ENCODE data around the gene NCAM1. TPM values are rescaled to one million over a fixed set of nuclear protein-coding genes. Genes with fewer than 3 reads are reported as not detected.

Gene NCAM1
- total RNA-seq, 1 experiment from 2014 or later, result 0.22 TPM

DNA sequence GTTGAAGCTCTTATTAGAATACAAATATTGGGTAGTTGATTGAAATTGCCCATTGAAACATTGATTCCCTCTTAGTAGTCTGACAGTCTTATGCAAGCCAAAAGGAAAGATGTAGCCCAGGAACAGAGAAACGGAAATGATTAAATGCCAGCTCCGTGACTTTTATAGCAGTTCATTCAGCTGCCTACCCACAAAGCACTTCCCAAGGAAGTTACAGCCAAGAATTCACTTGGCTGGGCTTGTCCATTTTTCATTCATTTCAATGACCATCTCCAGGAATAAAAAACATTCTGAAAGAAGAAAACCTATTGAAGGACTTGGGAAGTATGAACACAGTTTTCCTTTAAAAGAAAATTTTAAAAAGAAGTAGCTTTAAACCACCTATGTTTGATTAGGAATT, 62.0 kb downstream of the NCAM1 start (continued):
- TF ChIP-seq CTCF (IDR thresholded peaks at IDR 0.05 in 2 of 3, conservative IDR thresholded peaks at IDR 0.05 in 1 of 3; ENCODE audit: borderline replicate concordance in 1 of 3, insufficient read depth in 1 of 3, low read depth in 2 of 3, low read length in 2 of 3) (no peak), ZNF274 (IDR thresholded peaks at IDR 0.05; ENCODE audit: low read depth, low read length) (no peak)

- BruUV-seq (replicated peaks), result no TSS peak
- ChIA-PET CTCF (no interaction called here), RAD21 (ENCODE audit: low non-redundant PET in 1 of 2, low total read pairs in 2 of 2, uncharacterized antibody in 2 of 2, unreplicated experiment in 2 of 2) (no interaction called here)
- TF ChIP-seq SIN3A (IDR thresholded peaks at IDR 0.05; ENCODE audit: low read depth) (no peak), POLR2AphosphoS5 (IDR thresholded peaks at IDR 0.05; ENCODE audit: low read depth, low read length) (no peak), ELF1 (IDR thresholded peaks at IDR 0.05; ENCODE audit: borderline replicate concordance, low read depth) (no peak), CEBPB (IDR thresholded peaks at IDR 0.05; ENCODE audit: low read depth) (no peak), EGR1 (IDR thresholded peaks at IDR 0.05; ENCODE audit: low read depth) (no peak), SP1 (IDR thresholded peaks at IDR 0.05; ENCODE audit: low read depth) (no peak), EZH2phosphoT487 (IDR thresholded peaks at IDR 0.05; ENCODE audit: borderline replicate concordance) (no peak), POLR2A (IDR thresholded peaks at IDR 0.05; ENCODE audit: borderline replicate concordance, extremely low read depth, insufficient read depth, insufficient read length) (no peak), CBX3 (IDR thresholded peaks at IDR 0.05; ENCODE audit: low read depth) (no peak), MAX (IDR thresholded peaks at IDR 0.05) (no peak), ZNF274 (IDR thresholded peaks at IDR 0.05; ENCODE audit: low read depth, low read length) (no peak), TCF7L2 (IDR thresholded peaks at IDR 0.05; ENCODE audit: borderline replicate concordance, extremely low read depth, insufficient read depth, insufficient read length) (no peak), YY1 (IDR thresholded peaks at IDR 0.05; ENCODE audit: extremely low read depth, insufficient replicate concordance, low read depth, low read length) (no peak), EZH2 (IDR thresholded peaks at IDR 0.05) (no peak), JUND (IDR thresholded peaks at IDR 0.05) (no peak), ATF3 (IDR thresholded peaks at IDR 0.05) (no peak), CTCF (IDR thresholded peaks at IDR 0.05 in 2 of 3, conservative IDR thresholded peaks at IDR 0.05 in 1 of 3; ENCODE audit: borderline replicate concordance in 1 of 3, insufficient read depth in 1 of 3, low read depth in 2 of 3, low read length in 2 of 3) (no peak)
- TF ChIP-seq, protein P1, sequence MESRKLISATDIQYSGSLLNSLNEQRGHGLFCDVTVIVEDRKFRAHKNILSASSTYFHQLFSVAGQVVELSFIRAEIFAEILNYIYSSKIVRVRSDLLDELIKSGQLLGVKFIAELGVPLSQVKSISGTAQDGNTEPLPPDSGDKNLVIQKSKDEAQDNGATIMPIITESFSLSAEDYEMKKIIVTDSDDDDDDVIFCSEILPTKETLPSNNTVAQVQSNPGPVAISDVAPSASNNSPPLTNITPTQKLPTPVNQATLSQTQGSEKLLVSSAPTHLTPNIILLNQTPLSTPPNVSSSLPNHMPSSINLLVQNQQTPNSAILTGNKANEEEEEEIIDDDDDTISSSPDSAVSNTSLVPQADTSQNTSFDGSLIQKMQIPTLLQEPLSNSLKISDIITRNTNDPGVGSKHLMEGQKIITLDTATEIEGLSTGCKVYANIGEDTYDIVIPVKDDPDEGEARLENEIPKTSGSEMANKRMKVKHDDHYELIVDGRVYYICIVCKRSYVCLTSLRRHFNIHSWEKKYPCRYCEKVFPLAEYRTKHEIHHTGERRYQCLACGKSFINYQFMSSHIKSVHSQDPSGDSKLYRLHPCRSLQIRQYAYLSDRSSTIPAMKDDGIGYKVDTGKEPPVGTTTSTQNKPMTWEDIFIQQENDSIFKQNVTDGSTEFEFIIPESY (IDR thresholded peaks at IDR 0.05; ENCODE audit: extremely low read depth, insufficient replicate concordance, low read length), result no peak
Observed at GRCh38 chr11:113023986-113024385, 62.8 kb downstream of the NCAM1 start.

More at GRCh38 chr11:113023986-113024385, 62.8 kb downstream of the NCAM1 start:
- H3K9me3 ChIP-seq (ENCODE audit: control insufficient read depth in 1 of 2, insufficient read depth in 1 of 2, low read depth in 1 of 2, low read length in 2 of 2), result no peaks in the 10 kb centered on the region
- H3K27ac ChIP-seq (ENCODE audit: low read depth, low read length), result no peak overlapping the region
- H3K9ac ChIP-seq (ENCODE audit: low read length), result no peak overlapping the region
- no peaks in the 10 kb centered on the region for H4K20me1 ChIP-seq (ENCODE audit: insufficient read depth)
- peaks cover 48% of the 10 kb centered on the region for H3K27me3 ChIP-seq (ENCODE audit: insufficient read depth, low read length)
- H3K4me3 ChIP-seq (replicated peaks in 1 of 2; ENCODE audit: low read depth in 1 of 2, low read length in 2 of 2), result no peak overlapping the region
- H3K9me2 ChIP-seq (ENCODE audit: insufficient read depth), result no peaks in the 10 kb centered on the region
- no peak overlapping the region for H2AFZ ChIP-seq (ENCODE audit: low read depth, low read length, poor library complexity, severe bottlenecking)
- H3K79me2 ChIP-seq (ENCODE audit: insufficient read depth, low read length), result no peaks in the 10 kb centered on the region
- no peaks in the 10 kb centered on the region for H3K36me3 ChIP-seq (ENCODE audit: control insufficient read depth in 1 of 2, insufficient read depth in 2 of 2, low read length in 2 of 2)
- no peak for DNase-seq (ENCODE audit: low read depth, low spot score)
- POLR2A ChIA-PET, result no interaction called here
- intact Hi-C loops (cut with micrococcal nuclease), result no loop called here
- no peak for ATAC-seq
- H3K4me1 ChIP-seq (ENCODE audit: control insufficient read depth in 1 of 2, insufficient read depth in 2 of 2, low read length in 2 of 2), result no peaks in the 10 kb centered on the region
- H3K4me2 ChIP-seq (ENCODE audit: low read length), result no peak overlapping the region
